ENCODE results near the gene DRC7.

The DRC7 gene, protein sequence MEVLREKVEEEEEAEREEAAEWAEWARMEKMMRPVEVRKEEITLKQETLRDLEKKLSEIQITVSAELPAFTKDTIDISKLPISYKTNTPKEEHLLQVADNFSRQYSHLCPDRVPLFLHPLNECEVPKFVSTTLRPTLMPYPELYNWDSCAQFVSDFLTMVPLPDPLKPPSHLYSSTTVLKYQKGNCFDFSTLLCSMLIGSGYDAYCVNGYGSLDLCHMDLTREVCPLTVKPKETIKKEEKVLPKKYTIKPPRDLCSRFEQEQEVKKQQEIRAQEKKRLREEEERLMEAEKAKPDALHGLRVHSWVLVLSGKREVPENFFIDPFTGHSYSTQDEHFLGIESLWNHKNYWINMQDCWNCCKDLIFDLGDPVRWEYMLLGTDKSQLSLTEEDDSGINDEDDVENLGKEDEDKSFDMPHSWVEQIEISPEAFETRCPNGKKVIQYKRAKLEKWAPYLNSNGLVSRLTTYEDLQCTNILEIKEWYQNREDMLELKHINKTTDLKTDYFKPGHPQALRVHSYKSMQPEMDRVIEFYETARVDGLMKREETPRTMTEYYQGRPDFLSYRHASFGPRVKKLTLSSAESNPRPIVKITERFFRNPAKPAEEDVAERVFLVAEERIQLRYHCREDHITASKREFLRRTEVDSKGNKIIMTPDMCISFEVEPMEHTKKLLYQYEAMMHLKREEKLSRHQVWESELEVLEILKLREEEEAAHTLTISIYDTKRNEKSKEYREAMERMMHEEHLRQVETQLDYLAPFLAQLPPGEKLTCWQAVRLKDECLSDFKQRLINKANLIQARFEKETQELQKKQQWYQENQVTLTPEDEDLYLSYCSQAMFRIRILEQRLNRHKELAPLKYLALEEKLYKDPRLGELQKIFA

GRCh38 chr16:57694725-57695679 is at the start of gene DRC7:
TSS of gene DRC7 (plus strand) at chr16:57694806. CDS start at chr16:57697950, 3,144 bp downstream.
- no peak for DNase-seq (ENCODE audit: low read depth in 2 of 2, low spot score in 1 of 2)

DNA sequence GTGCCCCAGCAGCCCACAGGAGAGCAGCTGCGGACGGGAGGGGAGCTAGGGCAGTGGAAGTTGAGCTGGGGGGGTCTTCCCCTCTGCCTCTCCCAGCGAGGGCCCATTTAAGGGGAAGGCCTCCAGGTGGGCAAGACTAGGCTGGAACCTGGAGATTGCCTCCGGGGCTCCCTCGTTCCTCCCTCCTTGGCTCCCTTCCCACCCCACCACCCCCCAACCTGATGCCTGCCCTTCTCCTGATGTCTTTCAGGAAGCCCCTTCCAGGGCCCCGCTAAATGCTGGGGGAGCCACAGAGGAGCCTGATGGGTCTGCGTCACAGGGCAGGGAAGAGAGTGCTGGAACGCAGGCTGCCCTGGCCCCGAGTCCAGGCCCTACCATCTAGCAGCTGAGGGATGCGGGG is 49.4 kb upstream of the DRC7 start:
- no peak for DNase-seq (ENCODE audit: low read depth in 2 of 2, low spot score in 1 of 2)

DNA sequence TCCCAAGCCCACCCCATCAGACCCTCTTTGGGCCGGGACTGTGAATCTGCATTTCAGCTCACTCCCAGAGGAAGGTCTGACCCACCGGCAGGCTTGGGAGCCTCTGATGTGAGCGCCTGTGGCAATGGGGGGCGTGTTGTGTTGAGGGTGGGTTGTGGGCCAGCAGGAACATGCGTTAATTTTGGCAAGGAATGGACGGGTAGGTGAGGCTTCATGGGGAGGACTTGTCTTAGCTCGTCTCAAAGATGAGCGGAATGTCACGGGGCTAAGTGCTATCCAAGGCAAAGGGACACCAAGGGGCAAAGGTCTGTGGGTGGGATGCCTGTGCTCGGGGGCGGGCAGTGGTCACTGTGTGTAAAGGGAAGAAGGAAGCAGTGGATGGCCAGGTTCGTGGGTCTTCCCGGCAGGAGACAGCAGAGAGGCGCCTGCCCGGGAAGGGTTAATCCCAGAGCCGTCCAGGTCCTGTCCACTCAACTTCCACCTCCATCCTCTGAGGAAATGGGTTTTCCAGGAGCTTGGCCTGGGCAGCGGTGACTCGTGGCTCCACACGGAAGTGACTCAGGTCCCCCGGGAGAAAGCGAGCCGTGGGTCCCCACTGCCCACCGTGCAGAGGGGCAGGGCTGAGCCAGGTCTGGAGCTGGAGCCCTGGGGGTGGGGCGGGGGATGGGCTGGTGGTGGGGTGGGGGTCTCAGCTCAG is 48.8 kb upstream of the DRC7 start:
- no peak for DNase-seq (ENCODE audit: low read depth in 2 of 2, low spot score in 1 of 2)

GRCh38 chr16:57646388-57647039 is 48.1 kb upstream of the DRC7 start:
- DNase-seq (ENCODE audit: low read depth in 2 of 2, low spot score in 1 of 2) = no peak

DNA sequence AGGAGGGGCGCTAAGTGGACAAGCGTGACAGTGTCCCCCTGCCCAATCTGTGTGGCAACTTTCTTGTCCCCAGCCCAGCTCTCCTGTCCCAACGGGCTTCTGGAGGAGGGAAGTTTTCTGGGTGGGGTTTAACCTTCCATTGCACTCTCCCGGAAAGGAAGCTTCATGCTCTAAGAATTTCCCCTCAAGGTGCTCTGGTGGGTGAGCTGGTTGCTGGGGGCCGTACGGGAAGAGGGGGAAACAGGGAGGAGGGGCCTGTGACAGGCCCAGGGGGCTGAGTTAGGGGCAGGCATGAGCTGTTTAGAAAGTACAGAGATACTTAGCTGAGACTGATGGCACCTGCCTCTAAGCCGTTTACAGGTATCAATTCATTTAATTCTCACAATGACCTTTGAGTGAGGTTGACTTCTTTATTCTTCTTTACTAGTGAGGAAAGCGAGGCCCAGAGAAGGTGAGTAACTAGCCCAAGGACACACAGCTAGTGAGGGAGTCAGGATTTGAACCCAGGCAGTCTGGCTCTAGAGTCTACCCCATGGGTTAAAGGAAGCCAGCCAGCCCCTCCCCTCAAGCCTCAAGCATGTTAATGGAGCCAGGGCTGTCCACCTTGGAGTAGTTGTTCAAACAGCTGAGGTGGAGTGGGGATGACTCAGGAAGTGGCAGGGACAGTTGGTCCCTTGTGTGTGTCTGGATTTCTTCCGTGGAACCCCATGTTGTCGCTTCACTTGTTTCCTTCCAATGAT is 47.3 kb upstream of the DRC7 start:
- DNase-seq (ENCODE audit: low read depth in 2 of 2, low spot score in 1 of 2) = no peak

- DNase-seq (ENCODE audit: low read depth in 2 of 2, low spot score in 1 of 2) = no peak
These were observed 46.5 kb upstream of the DRC7 start for GRCh38 chr16:57648125-57648524.

DNA sequence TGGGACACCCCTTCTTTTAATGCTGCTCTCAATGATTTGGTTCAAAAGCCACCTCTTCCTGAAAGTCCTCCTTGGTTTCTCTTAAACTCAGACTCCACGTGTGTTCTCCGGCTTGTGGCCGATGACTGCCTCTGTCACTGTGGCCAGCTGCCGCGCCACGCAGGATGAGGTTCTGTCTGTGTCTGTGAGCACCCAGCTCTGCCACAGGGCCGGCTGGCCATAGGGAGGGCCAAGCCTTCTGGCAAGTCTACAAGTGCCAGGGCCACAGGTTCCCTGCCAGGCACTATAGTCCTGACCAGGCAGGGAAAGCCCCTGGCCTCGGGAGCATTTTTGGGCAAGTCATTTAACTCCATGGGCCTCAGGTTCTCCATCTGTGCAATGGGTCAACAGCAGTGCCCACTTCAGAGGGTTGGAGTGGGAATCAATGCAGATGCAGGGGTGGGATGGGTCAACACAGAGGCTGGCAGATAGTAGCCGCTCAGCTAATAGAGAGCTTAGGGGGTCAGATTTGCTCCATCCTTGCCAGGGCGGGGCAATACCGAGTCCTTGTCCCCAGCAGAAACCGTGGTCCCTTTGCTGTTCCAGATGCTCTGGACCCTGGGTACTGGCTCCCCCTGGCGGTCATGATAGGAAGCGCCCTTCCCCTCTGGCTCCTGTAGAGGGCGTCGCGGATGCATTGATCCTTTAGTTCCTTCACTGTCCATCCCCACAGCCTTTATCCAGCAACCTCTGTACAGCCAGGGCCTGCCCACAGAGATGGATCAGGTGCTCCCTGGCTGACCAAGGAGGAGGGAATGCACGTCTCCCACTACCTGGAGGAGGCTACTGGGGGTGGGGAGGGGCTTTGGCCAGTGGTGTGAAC is 45.8 kb upstream of the DRC7 start:
- peak; percentile 78 to 82 for DNase-seq (ENCODE audit: low read depth in 2 of 2, low spot score in 1 of 2)

GRCh38 chr16:57649443-57649751 is 45.2 kb upstream of the DRC7 start:
- DNase-seq (ENCODE audit: low read depth in 2 of 2, low spot score in 1 of 2) = no peak

GRCh38 chr16:57649846-57650245 is 44.8 kb upstream of the DRC7 start:
- no peak for DNase-seq (ENCODE audit: low read depth in 2 of 2, low spot score in 1 of 2)

GRCh38 chr16:57651344-57652333 is 43.0 kb upstream of the DRC7 start:
- no peak for DNase-seq (ENCODE audit: low read depth in 2 of 2, low spot score in 1 of 2)

GRCh38 chr16:57652695-57653471 is 41.7 kb upstream of the DRC7 start:
- no peak for DNase-seq (ENCODE audit: low read depth in 2 of 2, low spot score in 1 of 2)

- DNase-seq (ENCODE audit: low read depth in 2 of 2, low spot score in 1 of 2) = no peak
These were observed 40.7 kb upstream of the DRC7 start for GRCh38 chr16:57653936-57654335.

DNA sequence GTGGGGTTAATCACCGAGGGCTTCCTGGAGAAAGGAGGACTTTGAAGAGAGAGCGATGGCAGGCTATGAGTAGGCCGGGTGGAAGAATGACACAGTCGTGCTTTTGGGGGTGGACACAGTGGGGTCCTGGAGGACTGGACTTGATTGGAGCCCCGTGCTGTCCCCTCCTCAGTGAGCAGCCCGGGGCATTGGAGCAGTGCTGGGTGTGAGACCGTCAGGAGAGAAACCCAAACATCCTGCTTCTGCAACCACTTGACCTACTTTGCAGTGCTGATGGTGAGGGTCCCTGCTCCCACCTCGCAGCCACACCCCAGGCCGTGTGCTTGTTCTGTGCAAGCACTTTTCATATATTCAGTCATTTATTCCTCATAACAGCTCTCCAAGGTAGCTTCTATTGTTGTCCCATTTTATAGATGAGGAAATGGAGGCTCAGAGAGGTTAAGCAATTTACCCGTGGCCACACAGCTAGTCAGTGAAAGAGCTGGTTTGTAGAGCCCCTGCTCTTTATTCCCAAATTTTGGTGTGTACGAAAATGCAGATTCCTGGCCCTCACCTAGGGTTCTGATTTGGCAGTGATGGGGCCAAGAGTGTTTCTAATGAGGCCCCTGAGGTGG is 38.2 kb upstream of the DRC7 start:
- DNase-seq (ENCODE audit: low read depth in 2 of 2, low spot score in 1 of 2) = no peak

GRCh38 chr16:57657228-57657627 is 37.4 kb upstream of the DRC7 start:
- no peak for DNase-seq (ENCODE audit: low read depth in 2 of 2, low spot score in 1 of 2)

- DNase-seq (ENCODE audit: low read depth in 2 of 2, low spot score in 1 of 2) = no peak
These were observed 36.3 kb upstream of the DRC7 start for GRCh38 chr16:57658130-57658877.

Measured in stimulated activated CD8-positive, alpha-beta memory T cell treated with anti-CD3 and anti-CD28 coated beads, Interleukin-4, amount 100 ng/mL, for 1 hour (primary cell).